ENCODE measurements around the gene MRPL40.

The MRPL40 gene

GRCh38 chr22:19483481-19484244 is 51.3 kb downstream of the MRPL40 start:
- Histone ChIP-seq H3K4me3 (ENCODE audit: insufficient read depth in 1 of 2, low read depth in 1 of 2, low read length in 2 of 2) (no peak overlapping the region), H3K9ac (ENCODE audit: low read length) (no peak overlapping the region), H3K14ac (ENCODE audit: low read length in 2 of 2) (no peak overlapping the region), H2AFZ (ENCODE audit: low read depth, low read length) (no peak overlapping the region), H3K9me3 (ENCODE audit: control insufficient read depth, low read length) (no peaks in the 10 kb centered on the region), H2BK15ac (ENCODE audit: low read depth, poor library complexity, severe bottlenecking) (no peak overlapping the region), H3K4me1 (ENCODE audit: control insufficient read depth, insufficient read depth, low read depth, low read length) (peaks cover 4% of the 10 kb centered on the region), H3K79me1 (replicated peaks; ENCODE audit: low read length, poor library complexity, severe bottlenecking) (peaks cover 3% of the 10 kb centered on the region), H3K27me3 (ENCODE audit: control insufficient read depth in 1 of 2, insufficient read depth in 1 of 2, low read length in 2 of 2) (no peaks in the 10 kb centered on the region), H3K4ac (ENCODE audit: low read depth in 1 of 2, low read length in 2 of 2) (no peak overlapping the region), H2BK12ac (ENCODE audit: low read length in 2 of 2) (no peak overlapping the region), H2BK120ac (ENCODE audit: low read depth, low read length) (no peak overlapping the region), H3K18ac (ENCODE audit: low read depth in 1 of 2, low read length in 2 of 2) (no peak overlapping the region), H3K27ac (ENCODE audit: low read length, poor library complexity, severe bottlenecking) (no peak overlapping the region), H2BK5ac (ENCODE audit: low read depth, low read length, poor library complexity, severe bottlenecking) (no peak overlapping the region), H3K36me3 (ENCODE audit: control insufficient read depth in 1 of 2, insufficient read depth in 2 of 2, low read depth in 1 of 2, low read length in 2 of 2) (peaks cover 0 to 3% of the 10 kb centered on the region in 2 experiments), H4K8ac (ENCODE audit: low read length) (no peak overlapping the region), H3K4me2 (ENCODE audit: low read length, poor library complexity, severe bottlenecking) (no peak overlapping the region), H2AK5ac (ENCODE audit: low read length, severe bottlenecking) (no peak overlapping the region), H4K91ac (ENCODE audit: low read length) (no peak overlapping the region), H3K23ac (ENCODE audit: low read length in 2 of 2) (no peak overlapping the region)
- WGBS: 74% methylated on average over 6 of the region's 8 CpGs
- DNase-seq: peak; percentile 33
